HUDEP-2 (cell line): ENCODE results near the gene COLEC11.

Source experiments
- DNase-seq, 76 experiments: peaks; one replicate each; lab custom pipeline; 2025; ENCODE audit not compliant: unreplicated experiment in 76 of 76; lab: John Stamatoyannopoulos, UW

COLEC11 gene

DNA sequence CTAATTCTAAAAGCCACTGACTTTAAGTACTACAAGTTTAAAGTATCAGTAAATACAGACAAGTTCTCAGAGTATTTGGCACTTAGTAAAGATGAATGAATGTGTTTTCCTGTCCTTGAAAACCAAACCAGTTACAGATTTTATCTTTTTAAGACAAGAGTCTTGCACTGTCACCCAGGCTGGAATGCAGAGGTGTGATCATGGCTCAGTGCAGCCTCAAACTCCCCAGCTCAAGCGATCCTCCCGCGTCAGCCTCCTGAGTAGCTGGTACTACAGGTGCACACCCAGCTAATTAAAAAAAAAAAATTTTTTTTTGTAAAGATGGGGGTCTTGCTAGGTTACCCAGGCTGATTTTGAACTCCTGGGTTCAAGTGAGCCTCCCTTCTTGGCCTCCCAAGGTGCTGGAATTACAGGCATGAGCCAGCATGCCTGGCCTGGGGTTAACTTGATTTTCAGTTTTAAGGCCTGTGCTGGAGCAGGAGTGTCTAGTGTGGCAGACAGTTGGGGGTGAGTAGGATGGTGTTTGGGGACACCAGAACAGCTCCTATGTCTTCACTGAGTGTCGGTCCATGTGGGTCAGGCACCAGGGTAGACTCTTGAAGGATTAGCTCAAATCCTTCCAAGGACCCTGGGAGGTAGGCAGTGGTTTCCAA, 10.2 kb upstream of the COLEC11 start:
- peak in 1 of 76 experiments; percentile 44 for DNase-seq

DNA sequence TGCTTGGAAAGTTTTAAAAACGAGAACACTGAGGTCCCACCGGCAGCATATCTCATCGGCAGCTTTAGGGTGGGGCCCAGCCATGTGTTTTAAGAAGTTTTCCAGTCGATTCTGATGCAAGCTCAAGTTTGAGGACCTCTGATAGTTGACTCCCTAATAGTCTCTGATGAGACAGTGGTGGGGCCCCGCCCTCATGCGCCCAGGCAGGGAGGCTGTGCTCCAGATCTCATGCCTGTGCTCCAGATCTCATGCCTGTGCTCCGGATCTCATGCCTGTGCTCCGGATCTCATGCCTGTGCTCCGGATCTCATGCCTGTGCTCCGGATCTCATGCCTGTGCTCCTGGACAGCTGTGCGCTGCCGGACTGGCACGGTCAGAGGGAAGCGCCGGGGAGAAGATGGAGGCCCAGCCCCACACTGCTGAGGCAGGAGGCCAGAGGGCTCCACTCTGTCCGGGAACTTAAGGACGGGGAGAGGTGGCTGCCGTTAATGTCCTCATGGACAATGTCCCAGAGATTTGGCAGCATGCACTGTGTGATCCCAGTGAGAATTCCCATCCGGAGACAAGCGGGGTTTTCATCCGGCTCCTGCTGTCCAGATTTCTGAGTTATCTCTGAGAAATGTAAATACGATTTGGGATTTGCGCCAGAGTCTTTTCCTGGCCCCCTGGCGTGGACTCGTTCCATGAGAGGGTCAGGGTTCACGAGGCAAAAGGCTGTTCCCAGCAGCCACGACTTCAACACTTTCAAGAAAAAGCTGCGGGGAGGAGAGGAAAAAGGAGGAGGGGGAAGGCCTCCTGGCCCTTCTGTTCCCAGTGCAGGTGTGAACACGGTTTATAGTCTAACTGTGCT, 9.4 kb upstream of the COLEC11 start:
- peak in 45 of 76 experiments; percentile 4 to 71 (median 26) for DNase-seq

DNA sequence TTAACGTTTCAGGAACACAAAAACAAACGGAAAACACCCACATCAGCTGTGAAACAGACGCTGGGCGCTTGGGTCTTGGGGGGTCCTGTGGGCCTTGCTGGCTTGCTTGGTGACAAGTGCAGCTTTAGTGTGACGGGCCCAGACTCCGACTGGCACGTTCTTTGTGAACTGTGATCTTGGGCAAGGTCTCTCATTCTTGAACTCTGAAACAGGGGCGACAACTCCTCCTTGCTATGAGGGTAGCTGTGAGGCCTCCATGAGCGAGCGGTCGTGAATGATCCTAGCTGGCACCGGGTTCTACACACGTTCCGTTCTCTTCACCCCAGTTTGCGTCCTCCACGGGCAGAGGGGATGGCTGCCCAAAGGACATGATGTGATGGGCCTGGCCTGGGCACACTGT, 8.7 kb upstream of the COLEC11 start:
- no peak for DNase-seq

DNA sequence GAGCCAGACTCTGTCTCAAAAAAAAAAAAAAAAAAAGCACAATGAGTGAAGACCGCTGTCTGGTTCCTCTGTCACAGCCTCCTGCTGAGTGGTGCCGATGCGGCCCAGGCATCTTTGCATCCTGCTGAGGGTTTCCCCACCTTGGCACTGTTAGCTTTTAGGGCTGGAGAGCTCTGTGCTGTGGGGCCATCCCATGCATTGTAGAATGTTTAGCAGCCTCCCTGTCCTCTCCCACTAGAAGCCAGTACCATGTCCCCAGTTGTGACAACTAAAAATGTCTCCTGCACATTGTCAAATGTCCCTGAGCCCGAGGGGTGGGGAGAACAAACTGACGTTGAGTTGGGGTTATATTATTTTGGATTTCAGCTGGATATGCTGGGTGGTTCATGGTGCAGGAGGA, 7.9 kb upstream of the COLEC11 start:
- no peak for DNase-seq

DNA sequence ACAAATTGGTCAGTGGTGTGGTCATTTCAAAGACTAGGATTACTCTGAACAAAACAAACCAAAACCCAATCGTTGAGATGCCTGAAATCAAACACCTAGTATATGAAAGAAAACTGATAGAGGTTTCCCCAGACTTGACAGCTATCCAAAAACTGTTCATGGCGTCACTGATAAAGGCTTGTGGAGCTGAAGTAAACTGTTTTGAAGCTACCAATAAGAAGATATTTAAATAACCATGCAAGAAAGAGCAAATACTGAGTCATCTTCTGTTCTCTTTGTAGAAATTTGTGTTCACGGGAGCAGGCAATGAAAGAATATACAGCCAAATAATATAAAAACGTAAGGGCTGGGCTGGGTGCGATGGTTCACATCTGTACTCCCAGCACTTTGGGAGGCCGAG, 7.5 kb upstream of the COLEC11 start:
- DNase-seq, result peak in 45 of 76 experiments; percentile 6 to 79 (median 47)

DNA sequence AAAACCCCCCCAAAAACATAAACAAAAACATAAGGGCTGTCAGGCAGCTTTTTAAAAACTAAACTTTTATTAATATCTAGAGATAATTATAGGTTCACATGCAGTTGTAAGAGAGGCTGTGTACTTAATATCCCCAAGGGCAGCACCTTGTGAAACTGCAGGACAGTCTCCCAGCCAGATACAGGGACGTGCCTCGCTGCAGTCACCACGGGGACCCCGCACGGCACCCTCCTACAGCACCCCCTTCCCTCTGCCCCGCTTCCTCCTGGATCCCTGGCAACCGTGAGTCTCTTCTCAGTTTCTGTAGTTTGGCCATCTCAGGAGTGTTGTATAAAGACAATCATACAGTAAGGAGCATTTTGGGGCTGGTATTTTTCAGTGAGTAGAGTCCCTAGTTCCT, 6.8 kb upstream of the COLEC11 start:
- no peak for DNase-seq

DNA sequence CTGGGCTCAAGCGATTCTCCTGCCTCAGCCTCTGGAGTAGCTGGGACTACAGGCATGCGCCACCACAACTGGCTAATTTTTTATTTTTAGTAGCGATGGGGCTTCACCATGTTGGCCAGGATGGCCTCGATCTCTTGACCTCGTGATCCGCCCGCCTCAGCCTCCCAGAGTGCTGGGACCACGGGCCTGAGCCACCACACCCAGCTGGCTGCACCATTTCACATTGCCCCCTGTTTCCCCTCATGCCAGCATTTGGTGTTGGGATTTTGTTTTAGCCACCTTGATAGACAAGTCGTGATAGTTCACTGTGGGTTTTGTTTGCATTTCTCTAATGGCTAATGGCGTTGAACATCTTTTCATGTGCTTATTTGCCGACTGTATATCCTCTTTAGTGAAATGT, 5.8 kb upstream of the COLEC11 start:
- no peak for DNase-seq

DNA sequence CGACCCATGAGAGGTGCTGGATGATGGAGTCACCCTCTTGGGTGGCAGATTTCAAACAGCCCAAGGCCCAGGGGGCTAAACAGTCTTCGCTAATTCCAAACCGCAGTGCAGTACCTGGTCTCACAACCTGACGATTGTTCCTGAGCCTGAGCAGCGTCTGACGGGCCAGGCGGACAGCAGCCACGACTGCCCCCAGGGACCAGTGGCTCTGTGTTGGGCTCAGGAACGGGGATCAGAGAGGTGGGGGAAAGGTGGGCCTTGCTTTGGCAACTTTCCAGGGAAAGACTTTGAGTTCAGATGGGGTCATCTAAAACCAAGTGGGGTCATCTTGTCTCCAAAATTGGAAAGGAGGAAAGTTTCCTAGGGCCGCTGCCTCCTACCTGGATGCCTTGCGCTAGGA, 492 bp downstream of the COLEC11 start:
- DNase-seq, result no peak

DNA sequence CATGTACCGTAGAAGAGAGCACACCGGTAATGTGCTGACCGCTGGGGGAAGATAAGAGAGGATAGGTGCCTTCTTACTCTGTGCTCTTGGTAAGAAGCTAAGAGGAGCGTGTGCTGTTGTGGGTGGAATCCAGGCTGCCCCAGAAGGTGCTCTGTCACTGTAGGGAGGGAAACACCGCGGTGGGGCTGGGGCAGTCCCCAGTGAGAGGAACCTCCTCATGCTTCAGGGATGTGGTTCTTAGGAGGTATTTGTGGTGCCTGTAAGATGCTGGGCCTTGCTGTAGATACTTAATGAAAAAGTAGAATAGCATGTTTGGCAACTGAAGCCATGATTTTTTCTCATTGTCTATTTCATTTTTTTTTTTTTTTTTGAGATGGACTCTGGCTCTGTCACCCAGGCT, 1.1 kb downstream of the COLEC11 start:
- DNase-seq, result no peak

DNA sequence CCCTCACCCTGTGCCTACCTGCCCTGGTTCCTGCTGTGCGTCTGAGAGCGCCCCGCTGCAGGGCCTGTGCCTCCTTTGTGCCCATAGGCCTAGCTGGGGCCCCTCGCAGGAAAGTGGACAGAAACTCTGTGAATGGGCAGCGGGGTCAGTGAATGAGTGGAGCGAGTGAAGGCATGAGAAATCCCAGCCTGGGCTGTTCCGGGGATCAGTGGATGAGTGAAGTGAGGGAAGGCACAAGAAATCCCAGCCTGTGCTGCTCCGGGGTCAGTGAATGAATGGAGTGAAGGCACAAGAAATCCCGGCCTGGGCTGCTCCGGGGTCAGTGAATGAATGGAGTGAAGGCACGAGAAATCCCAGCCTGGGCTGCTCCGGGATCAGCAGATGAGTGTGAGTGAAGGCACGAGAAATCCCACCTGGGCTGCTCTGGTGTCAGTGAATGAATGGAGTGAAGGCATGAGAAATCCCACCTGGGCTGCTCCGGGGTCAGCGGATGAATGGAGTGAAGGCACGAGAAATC, 2.0 kb downstream of the COLEC11 start:
- no peak for DNase-seq

DNA sequence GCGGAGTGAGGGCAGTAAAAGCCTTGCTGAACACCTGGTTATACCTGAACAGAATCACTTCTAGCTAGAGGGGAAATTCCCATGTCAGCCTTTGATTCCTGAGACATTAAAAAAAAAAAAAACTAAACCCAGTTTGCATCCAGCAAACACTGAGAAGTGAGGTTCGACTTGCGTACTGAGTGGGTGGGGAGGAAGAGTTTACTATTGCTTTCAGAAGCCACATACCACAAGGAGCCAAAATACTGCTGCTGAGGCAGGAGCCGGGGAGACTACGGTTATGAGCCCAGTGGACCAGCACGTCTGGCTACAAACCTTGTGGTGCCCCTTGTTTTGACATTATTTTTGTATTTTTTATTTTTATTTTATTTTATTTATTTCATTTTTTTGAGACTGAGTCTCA, 2.7 kb downstream of the COLEC11 start:
- no peak for DNase-seq

DNA sequence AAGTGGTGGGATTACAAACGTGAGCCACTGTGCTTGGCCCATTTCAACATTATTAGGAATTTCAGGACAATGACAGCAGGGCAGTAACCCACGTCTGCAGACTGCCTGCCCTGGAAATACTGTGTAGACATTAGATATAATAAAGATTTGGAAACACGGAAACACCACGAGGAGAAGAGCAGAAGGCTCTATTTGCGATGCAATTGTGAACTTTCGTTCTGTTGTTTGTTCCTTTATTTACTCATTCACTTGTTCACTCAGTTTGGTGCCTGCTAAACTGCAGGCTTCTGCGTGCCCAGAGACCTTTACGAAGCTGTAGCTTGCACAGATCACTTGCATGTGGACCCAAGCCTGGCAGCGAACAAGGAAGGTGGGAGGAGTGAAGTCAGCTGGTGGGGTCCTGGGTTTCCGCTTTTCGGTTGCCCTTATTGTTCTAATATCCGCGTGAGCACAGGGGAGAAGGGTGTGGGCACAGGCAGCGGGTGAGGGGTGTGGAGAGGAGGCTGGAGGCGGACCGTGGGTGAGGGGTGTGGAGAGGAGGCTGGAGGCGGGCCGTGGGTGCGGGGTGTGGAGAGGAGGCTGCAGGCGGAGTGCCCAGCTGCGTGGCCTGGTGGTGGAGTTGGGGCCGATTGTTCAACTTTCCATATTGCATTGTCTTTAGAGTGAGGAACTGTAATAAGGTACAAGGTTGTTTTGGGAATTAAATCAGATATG, 3.4 kb downstream of the COLEC11 start:
- DNase-seq, result no peak

DNA sequence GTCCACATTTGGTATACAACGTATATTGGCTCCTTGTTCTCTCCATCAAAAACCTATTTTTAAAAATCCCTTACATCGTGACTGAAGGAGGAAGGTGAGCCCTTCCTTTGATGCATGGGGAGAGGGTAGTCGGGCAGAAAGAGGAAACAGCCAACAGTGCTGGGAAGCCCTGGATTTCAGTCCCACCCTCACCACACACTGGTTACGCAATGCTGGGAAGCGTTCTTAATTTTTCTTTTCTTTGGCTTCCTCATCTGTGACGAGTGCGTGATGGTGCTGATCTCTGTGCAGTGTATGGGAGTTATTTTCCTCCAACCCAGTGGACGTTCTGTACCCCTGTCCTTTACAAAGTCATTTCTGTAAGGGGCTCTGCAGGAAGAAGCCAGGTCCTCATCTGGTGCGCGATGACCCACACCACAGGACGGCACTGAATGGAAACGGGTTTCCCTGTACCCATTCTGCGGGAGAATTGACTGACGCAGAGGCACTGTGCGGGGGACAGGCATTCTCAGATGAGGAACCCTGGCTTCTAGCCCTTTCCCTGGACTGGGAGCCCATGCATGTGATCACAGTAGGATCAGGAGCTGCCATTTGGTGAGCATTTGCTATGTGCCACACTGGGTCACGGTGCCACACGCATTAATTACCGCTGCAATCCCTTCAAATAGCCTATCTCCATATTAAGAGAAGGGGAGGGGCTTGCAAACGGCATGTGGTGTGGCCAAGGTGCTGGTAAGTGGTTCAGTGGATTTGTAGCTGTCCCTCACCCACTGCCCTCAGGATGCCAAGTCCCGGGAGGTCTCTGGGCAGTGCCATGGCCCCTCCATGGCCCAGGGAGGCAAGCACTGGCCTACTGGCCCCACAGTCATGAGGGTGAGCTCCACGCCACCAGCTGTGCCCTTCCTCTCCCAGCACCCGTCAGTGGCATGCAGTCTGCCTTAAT, 4.3 kb downstream of the COLEC11 start:
- DNase-seq, result no peak

DNA sequence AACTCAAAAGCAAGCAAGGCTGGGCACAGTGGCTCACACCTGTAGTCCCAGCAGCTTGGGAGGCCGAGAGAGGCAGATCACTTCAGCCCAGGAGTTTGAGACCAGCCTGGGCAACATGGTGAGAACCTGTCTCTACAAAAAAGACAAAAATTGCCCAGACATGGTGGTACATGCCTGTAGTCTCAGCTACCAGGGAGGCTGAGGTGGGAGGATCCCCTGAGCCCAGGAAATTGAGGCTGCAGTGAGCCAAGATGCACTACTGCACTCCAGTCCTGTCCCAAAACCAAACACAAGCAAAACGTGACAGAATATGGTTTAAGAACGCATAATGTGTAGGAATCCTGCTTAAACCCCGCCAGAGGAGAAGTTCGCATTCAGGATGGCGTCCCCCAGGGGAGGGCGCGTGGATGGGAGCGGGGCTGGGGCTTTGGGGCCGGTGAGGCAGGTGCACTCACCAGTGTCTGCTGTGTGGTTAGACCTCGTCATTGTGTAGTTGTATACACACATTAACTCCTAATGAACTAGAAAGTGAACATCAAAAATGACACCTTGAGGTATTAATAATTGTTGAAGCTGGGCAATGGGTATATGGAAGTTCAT, 5.4 kb downstream of the COLEC11 start:
- no peak for DNase-seq

DNA sequence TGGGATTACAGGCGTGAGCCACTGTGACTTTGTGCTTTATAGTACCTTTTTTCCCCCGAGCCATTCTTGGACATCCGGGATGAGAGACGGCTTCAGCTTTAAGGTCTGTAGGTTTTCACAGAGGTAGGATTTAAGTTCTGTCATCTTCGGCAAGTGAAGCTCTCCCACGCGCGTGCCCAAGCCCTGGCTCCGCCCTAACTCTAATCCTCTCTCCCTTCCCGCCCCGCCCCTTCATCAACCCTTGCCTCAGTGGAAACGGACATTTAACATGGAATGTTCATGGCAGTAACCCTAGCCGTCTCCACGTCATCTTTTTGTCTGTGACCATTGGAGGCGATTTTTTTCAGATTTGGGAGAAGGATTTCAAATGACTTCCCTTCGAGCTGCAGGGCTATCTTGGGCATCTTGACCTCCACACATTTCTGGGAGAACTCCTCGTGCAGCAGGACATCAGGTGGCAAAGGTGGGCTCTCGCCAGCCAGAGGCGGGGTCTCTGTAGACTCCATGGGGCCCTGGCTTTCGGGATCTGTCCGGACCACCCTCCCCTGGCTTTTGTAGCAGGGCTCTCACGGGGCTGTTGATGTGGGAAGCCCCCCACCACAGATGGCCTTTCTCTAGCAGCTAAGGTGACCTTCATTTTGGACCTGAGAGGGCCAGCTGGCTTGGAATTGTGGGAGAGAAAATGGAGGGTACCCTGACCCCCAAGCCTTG, 6.8 kb downstream of the COLEC11 start:
- DNase-seq, result no peak

DNA sequence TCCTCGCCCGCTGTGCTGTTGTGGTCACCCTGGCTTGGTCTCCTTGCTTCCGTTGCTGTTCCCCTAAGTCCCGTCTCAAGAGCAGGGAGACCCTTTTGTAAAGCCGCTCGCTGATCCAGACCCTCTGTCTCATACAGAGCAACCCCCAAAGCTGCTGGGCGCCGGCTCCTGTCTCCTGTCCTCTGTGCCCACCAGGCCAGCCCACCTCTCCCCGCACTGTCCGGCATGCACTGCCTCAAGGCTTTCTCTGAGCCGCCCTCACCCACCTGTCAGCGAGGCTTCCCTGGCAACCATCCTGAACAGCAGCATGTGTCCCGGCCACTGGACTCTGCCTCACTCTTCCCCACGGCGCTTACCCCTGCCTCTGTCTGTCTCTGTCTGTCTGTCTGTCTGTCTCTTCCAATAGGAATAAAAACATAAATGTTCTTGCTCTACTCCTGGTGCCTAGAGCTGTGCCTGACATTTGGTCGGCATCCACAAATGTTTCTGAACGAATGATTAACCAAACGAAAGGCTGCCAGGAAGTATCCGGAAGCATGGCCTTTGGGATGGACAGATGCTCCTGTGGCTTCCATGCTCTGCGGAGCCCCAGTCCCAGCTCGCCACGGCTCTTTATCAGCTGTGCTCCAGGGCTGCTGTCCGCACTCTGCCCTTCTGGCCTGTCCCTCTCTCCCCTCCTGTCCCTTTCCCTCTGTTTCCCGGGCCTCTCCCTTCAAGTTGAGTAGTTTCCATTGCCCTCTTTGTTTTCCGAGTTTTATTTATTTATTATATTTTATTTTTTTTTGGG, 7.8 kb downstream of the COLEC11 start:
- no peak for DNase-seq

DNA sequence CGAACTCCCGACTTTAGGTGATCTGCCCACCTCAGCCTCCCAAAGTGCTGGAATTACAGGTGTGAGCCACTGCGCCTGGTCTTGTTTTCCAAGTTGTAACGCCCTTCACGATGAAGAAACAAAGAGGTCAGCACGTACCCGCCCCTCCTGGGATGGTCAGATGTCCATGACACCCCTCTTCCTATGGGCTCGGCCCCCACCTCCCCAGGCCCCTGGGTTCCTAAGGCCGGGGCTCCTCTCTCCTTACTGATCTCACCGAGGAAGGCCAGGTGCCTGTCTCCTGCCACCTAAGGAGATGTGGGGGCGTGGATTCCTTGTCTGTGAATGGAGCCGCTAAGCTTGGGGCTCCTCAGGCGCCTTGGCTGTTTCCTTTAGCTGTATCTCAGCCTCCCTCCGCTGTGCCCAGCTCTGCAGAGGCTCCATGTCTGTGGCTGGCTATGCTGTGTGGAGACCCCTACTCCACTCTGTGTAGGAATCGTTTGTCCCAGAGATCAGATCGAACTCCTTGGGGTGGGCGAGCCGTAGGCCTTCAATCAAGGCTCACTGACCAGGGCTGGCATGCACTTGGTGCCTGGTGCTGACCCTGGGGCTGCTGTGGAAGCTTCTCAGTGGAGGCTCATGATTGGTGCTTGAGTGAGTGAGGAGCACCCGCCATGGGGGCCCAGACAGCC, 8.8 kb downstream of the COLEC11 start:
- DNase-seq, result no peak
